ENCODE results near the gene KRTAP19-6. TPM values are rescaled to one million over a fixed set of nuclear protein-coding genes. Genes with fewer than 3 reads are reported as not detected.

Gene KRTAP19-6
- total and polyA plus RNA-seq, 10 of the 15 experiments (the other 5 are each of a cell fraction or from before 2014, with no cell fraction given) = not detected

GRCh38 chr21:30580132-30580531 lies 38.5 kb upstream of the KRTAP19-6 start:
- FAIRE-seq = no peak
- POLR2A ChIA-PET = no interaction called here

GRCh38 chr21:30579346-30579745 lies 37.7 kb upstream of the KRTAP19-6 start:
- H3K79me2 ChIP-seq (ENCODE audit: control insufficient read depth, insufficient read depth, low read length) = no peaks in the 10 kb centered on the region
- H4K20me1 ChIP-seq (ENCODE audit: control insufficient read depth, insufficient read depth) = no peaks in the 10 kb centered on the region
- ChIA-PET CTCF (no interaction called here), RAD21 (ENCODE audit: unreplicated experiment) (no interaction called here), POLR2A (no interaction called here), SMC1A (ENCODE audit: uncharacterized antibody, unreplicated experiment) (no interaction called here)
- no peaks in the 10 kb centered on the region for H3K4me1 ChIP-seq (ENCODE audit: control insufficient read depth, insufficient read depth, low read length)
- no peak overlapping the region for H3K9ac ChIP-seq (ENCODE audit: control insufficient read depth, insufficient read depth, low read length)
- BruUV-seq (replicated peaks) = no TSS peak
- 0% methylated on average over 1 of the region's 1 CpG for WGBS (ENCODE audit: insufficient coverage, insufficient replicate concordance, low lambda C conversion rate, missing lambda C conversion rate)
- H3K36me3 ChIP-seq (ENCODE audit: control insufficient read depth in 2 of 2, insufficient read depth in 2 of 2, low read length in 1 of 2) = no peaks in the 10 kb centered on the region
- no peak overlapping the region for H2AFZ ChIP-seq (ENCODE audit: control insufficient read depth, low read depth, low read length)
- H3K27ac ChIP-seq (ENCODE audit: control insufficient read depth, insufficient read depth) = no peak overlapping the region
- in situ Hi-C loops (cut with MboI) (no loop called here), intact Hi-C loops (cut with micrococcal nuclease; ENCODE audit: unreplicated experiment) (no loop called here)
- DNase-seq (ENCODE audit: low read depth, low spot score) (no peak), ATAC-seq (no peak), FAIRE-seq (no peak)
- no peaks in the 10 kb centered on the region for H3K9me3 ChIP-seq (replicated peaks; ENCODE audit: control insufficient read depth, insufficient read depth, low read length)
- no peak overlapping the region for H3K4me3 ChIP-seq
- no peak overlapping the region for H3K4me2 ChIP-seq (ENCODE audit: control insufficient read depth, insufficient read depth)
- no peaks in the 10 kb centered on the region for H3K27me3 ChIP-seq (replicated peaks in 1 of 2; ENCODE audit: control insufficient read depth in 2 of 2, insufficient read depth in 2 of 2, low read length in 1 of 2)
- no peak for TF ChIP-seq SP1 (IDR thresholded peaks at IDR 0.05; ENCODE audit: low read depth, low read length)

More at GRCh38 chr21:30580132-30580531, 38.5 kb upstream of the KRTAP19-6 start:
- H3K9ac ChIP-seq (ENCODE audit: control insufficient read depth, insufficient read depth, low read length) = no peak overlapping the region
- TF ChIP-seq SMARCA5 (IDR thresholded peaks at IDR 0.05) (no peak), ZNF622 (IDR thresholded peaks at IDR 0.05) (no peak)
- H3K9me3 ChIP-seq (replicated peaks; ENCODE audit: control insufficient read depth, insufficient read depth, low read length) = no peaks in the 10 kb centered on the region
- 12% methylated on average over 3 of the region's 3 CpGs for WGBS (ENCODE audit: insufficient coverage, insufficient replicate concordance, low lambda C conversion rate, missing lambda C conversion rate)
- no peaks in the 10 kb centered on the region for H3K79me2 ChIP-seq (ENCODE audit: control insufficient read depth, insufficient read depth, low read length)
- no peak overlapping the region for H2AFZ ChIP-seq (ENCODE audit: control insufficient read depth, low read depth, low read length)
- H3K4me2 ChIP-seq (ENCODE audit: control insufficient read depth, insufficient read depth) = no peak overlapping the region
- no peak overlapping the region for H3K27ac ChIP-seq (ENCODE audit: control insufficient read depth, insufficient read depth)
- no peak overlapping the region for H3K4me3 ChIP-seq
- ATAC-seq (no peak), DNase-seq (ENCODE audit: low read depth, low spot score) (no peak)
- H4K20me1 ChIP-seq (ENCODE audit: control insufficient read depth, insufficient read depth) = no peaks in the 10 kb centered on the region
- ChIA-PET RAD21 (ENCODE audit: unreplicated experiment) (no interaction called here), SMC1A (ENCODE audit: uncharacterized antibody, unreplicated experiment) (no interaction called here), CTCF (no interaction called here)
- in situ Hi-C loops (cut with MboI) (no loop called here), intact Hi-C loops (cut with micrococcal nuclease; ENCODE audit: unreplicated experiment) (no loop called here)
- no TSS peak for BruUV-seq (replicated peaks)
- H3K4me1 ChIP-seq (ENCODE audit: control insufficient read depth, insufficient read depth, low read length) = no peaks in the 10 kb centered on the region
- no peaks in the 10 kb centered on the region for H3K36me3 ChIP-seq (ENCODE audit: control insufficient read depth in 2 of 2, insufficient read depth in 2 of 2, low read length in 1 of 2)
- no peaks in the 10 kb centered on the region for H3K27me3 ChIP-seq (replicated peaks in 1 of 2; ENCODE audit: control insufficient read depth in 2 of 2, insufficient read depth in 2 of 2, low read length in 1 of 2)

Measured in GM12878 (cell line).